ENCODE measurements around the gene FTL. TPM values are rescaled to one million over a fixed set of nuclear protein-coding genes. Genes with fewer than 3 reads are reported as not detected.

Gene FTL
- total and polyA plus RNA-seq, 2 donors (not counting 3 experiments of a cell fraction or from before 2014, with no cell fraction given) = 1,937 to 2,748 TPM

GRCh38 chr19:48953141-48953540 is 12.0 kb upstream of the FTL start:
- Histone ChIP-seq H3K79me2 (ENCODE audit: control insufficient read depth, insufficient read depth, low read length) (peaks cover 24% of the 10 kb centered on the region), H3K4me2 (ENCODE audit: insufficient read depth, low read length) (no peak overlapping the region), H3K9ac (replicated peaks; ENCODE audit: extremely low read depth, insufficient read depth, low read length) (no peak overlapping the region), H4K20me1 (replicated peaks; ENCODE audit: control insufficient read depth, extremely low read depth, insufficient read depth, low read length) (no peaks in the 10 kb centered on the region), H3K27ac (ENCODE audit: insufficient read depth, low read depth, low read length) (no peak overlapping the region), H3K9me1 (replicated peaks; ENCODE audit: control insufficient read depth, extremely low read depth, insufficient read depth, low read length) (no peaks in the 10 kb centered on the region), H3K36me3 (ENCODE audit: control insufficient read depth in 2 of 2, extremely low read depth in 1 of 2, insufficient read depth in 2 of 2, low read length in 2 of 2) (peaks cover 0 to 3% of the 10 kb centered on the region in 2 experiments), H2AFZ (ENCODE audit: low read depth, low read length) (no peak overlapping the region), H3K9me3 (replicated peaks; ENCODE audit: control insufficient read depth, insufficient read depth, low read length) (no peaks in the 10 kb centered on the region), H3K4me1 (ENCODE audit: control insufficient read depth, extremely low read depth, insufficient read depth, low read length) (peaks cover 18% of the 10 kb centered on the region), H3K4me3 (replicated peaks in 1 of 3; ENCODE audit: insufficient read depth in 1 of 3, low read depth in 1 of 3, low read length in 3 of 3) (no peak overlapping the region), H3K27me3 (ENCODE audit: control insufficient read depth in 2 of 2, insufficient read depth in 2 of 2, low read length in 2 of 2) (no peaks in the 10 kb centered on the region)
- ChIA-PET CTCF (interaction anchor here (1.0 to 3.5 kb wide), 3 partner anchors 18 to 110 kb away, joined by 5 to 21 read pairs (median 6); partner anchors contain the start of gene NUCB1), POLR2A (interaction anchor here (0.6 kb wide), 1 partner anchor 321 kb away, joined by 3 read pairs; no protein-coding TSS in a partner anchor)
- no peak for DNase-seq (ENCODE audit: low read depth, low spot score)
- no peak for FAIRE-seq
- no peak for TF ChIP-seq POLR2AphosphoS5 (IDR thresholded peaks at IDR 0.05; ENCODE audit: insufficient read depth, low read depth, low read length)
- no peak for TF ChIP-seq FOS (IDR thresholded peaks at IDR 0.05; ENCODE audit: borderline replicate concordance, insufficient read depth, low read length)
- no peak for TF ChIP-seq POLR2A (IDR thresholded peaks at IDR 0.05; ENCODE audit: low read depth, low read length)
- dilution Hi-C loops (cut with MboI; ENCODE audit: extremely low pct_ligation_motif_present, low sequenced_read_pairs) = no loop called here
- no TSS peak for BruUV-seq (replicated peaks)
- intact Hi-C loops (cut with micrococcal nuclease) = no loop called here

GRCh38 chr19:48953990-48954594 is 11.0 kb upstream of the FTL start:
- H3K27me3 ChIP-seq (ENCODE audit: control insufficient read depth in 2 of 2, insufficient read depth in 2 of 2, low read length in 2 of 2) = no peaks in the 10 kb centered on the region
- H3K27ac ChIP-seq (ENCODE audit: insufficient read depth, low read depth, low read length) = peak overlapping the region; percentile 42
- intact Hi-C loops (cut with micrococcal nuclease) = loop anchor here (1.0 to 2.0 kb wide), 2 partner anchors 11 to 53 kb away; partner anchors contain the start of genes FTL and NUCB1
- H3K4me1 ChIP-seq (ENCODE audit: control insufficient read depth, extremely low read depth, insufficient read depth, low read length) = peaks cover 18% of the 10 kb centered on the region
- TF ChIP-seq MYC (IDR thresholded peaks at IDR 0.05; ENCODE audit: low read depth, low read length) (no peak), CTCF (IDR thresholded peaks at IDR 0.05; ENCODE audit: extremely low read depth in 1 of 2, insufficient read depth in 1 of 2, low read depth in 1 of 2, low read length in 2 of 2) (no peak), POLR2A (IDR thresholded peaks at IDR 0.05; ENCODE audit: low read depth, low read length) (no peak), JUN (IDR thresholded peaks at IDR 0.05; ENCODE audit: borderline replicate concordance, insufficient read depth, insufficient read length, low read depth) (no peak), MAX (IDR thresholded peaks at IDR 0.05; ENCODE audit: insufficient read depth, insufficient read length) (no peak), FOS (IDR thresholded peaks at IDR 0.05; ENCODE audit: borderline replicate concordance, insufficient read depth, low read length) (no peak), EZH2 (IDR thresholded peaks at IDR 0.05; ENCODE audit: borderline replicate concordance, low read depth, low read length, severe bottlenecking) (no peak), GATA2 (IDR thresholded peaks at IDR 0.05; ENCODE audit: insufficient read depth, insufficient read length, low read depth, low read length) (no peak), POLR2AphosphoS5 (IDR thresholded peaks at IDR 0.05; ENCODE audit: insufficient read depth, low read depth, low read length) (no peak)
- FAIRE-seq = no peak
- H2AFZ ChIP-seq (ENCODE audit: low read depth, low read length) = peak overlapping the region; percentile 86
- peaks cover 0 to 3% of the 10 kb centered on the region in 2 experiments for H3K36me3 ChIP-seq (ENCODE audit: control insufficient read depth in 2 of 2, extremely low read depth in 1 of 2, insufficient read depth in 2 of 2, low read length in 2 of 2)
- ChIA-PET POLR2A (interaction anchor here (1.0 to 1.2 kb wide), 3 partner anchors 10 to 82 kb away, joined by 4 read pairs; partner anchors contain the start of gene NUCB1), CTCF (interaction anchor here (0.6 to 3.5 kb wide), 3 partner anchors 9 to 111 kb away, joined by 3 to 21 read pairs (median 5); no protein-coding TSS in a partner anchor)
- H3K4me2 ChIP-seq (ENCODE audit: insufficient read depth, low read length) = peak overlapping the region; percentile 75
- dilution Hi-C loops (cut with MboI; ENCODE audit: extremely low pct_ligation_motif_present, low sequenced_read_pairs) = no loop called here
- no TSS peak for BruUV-seq (replicated peaks)
- peaks cover 24% of the 10 kb centered on the region for H3K79me2 ChIP-seq (ENCODE audit: control insufficient read depth, insufficient read depth, low read length)
- no peak for DNase-seq (ENCODE audit: low read depth, low spot score)
- no peaks in the 10 kb centered on the region for H4K20me1 ChIP-seq (replicated peaks; ENCODE audit: control insufficient read depth, extremely low read depth, insufficient read depth, low read length)
- H3K9me1 ChIP-seq (replicated peaks; ENCODE audit: control insufficient read depth, extremely low read depth, insufficient read depth, low read length) = no peaks in the 10 kb centered on the region
- peak overlapping the region; percentile 27 to 99 (median 64) for H3K4me3 ChIP-seq (replicated peaks in 1 of 3; ENCODE audit: insufficient read depth in 1 of 3, low read depth in 1 of 3, low read length in 3 of 3)
- peak overlapping the region; percentile 61 for H3K9ac ChIP-seq (replicated peaks; ENCODE audit: extremely low read depth, insufficient read depth, low read length)
- H3K9me3 ChIP-seq (replicated peaks; ENCODE audit: control insufficient read depth, insufficient read depth, low read length) = no peaks in the 10 kb centered on the region
